Psoas muscle (tissue), 8 donors: ENCODE data around the gene GARIN6. TPM values are rescaled to one million over a fixed set of nuclear protein-coding genes. Genes with fewer than 3 reads are reported as not detected.

Source experiments
- ATAC-seq, 4 donors: fragments of 200-7000 bp; cut with Tn5 transposase; one replicate each; pipeline ENCODE4 v1.9.1; 2020; ENCODE audit warnings: moderate library complexity in 3 of 4, mild to moderate bottlenecking in 2 of 4
- DNase-seq, 2 donors: peaks; one replicate each; pipeline ENCODE4 v3.0.0-alpha.2; 2020
- H3K27ac ChIP-seq: fragments of 200-600 bp; one replicate; pipeline ENCODE4 v1.8.0; 2022
- H3K27me3 ChIP-seq, 3 donors: fragments of 200-600 bp in 1 of 3; one replicate each; pipeline versions ENCODE4 v1.6.1 to v1.8.0; 2013 to 2022; ENCODE audit warnings: low read length in 2 of 3, mild to moderate bottlenecking in 2 of 3, moderate library complexity in 1 of 3; ENCODE audit not compliant: insufficient read depth in 3 of 3
- H3K36me3 ChIP-seq, 2 donors: fragments of 200-600 bp in 1 of 2; one replicate each; pipeline versions ENCODE4 v1.6.1 to v1.8.0; 2013 to 2022; ENCODE audit warnings: low read depth in 1 of 2, mild to moderate bottlenecking in 1 of 2, moderate library complexity in 1 of 2; ENCODE audit not compliant: insufficient read depth in 1 of 2
- H3K4me1 ChIP-seq: fragments of 200-600 bp; one replicate; pipeline ENCODE4 v1.8.0; 2022
- H3K4me3 ChIP-seq: fragments of 200-600 bp; one replicate; pipeline ENCODE4 v1.8.0; 2022; ENCODE audit warnings: mild to moderate bottlenecking
- H3K9me3 ChIP-seq: fragments of 200-600 bp; one replicate; pipeline ENCODE4 v1.8.0; 2022
- WGBS, 3 donors: extraction: QIAGEN DNeasy Blood & Tissue Kit; methylation state at CpG; one replicate each; pipeline versions ENCODE4 v1.1.6 to v1.1.7; 2013; 5-methylcytosine and 5-hydroxymethylcytosine counted together
- intact Hi-C, 2 donors: fragments of 100-400 bp; cut with DNase I; formaldehyde crosslinking; loops; one replicate each; pipeline versions ENCODE4 v1.11.0 to v1.14.2; 2022
- long read RNA-seq, 2 donors: library from polyadenylated mRNA; unstranded; transcript quantifications; one replicate each; pipeline ENCODE4 v2.0.0, GENCODE V29; 2021
- polyA plus RNA-seq, 3 donors: library from polyadenylated mRNA; stranded (reverse); fragments of 200-250 nt; gene quantifications; one replicate each; pipeline ENCODE4 v1.2.3, GENCODE V29; 2013
- total RNA-seq, 4 donors: library from RNA; stranded (reverse); fragmentation: NEBNext Ultra II Directional in 2 of 4; extraction: Animal tissue kit (Norgen Biotek cat#: 25700) in 2 of 4; gene quantifications; one replicate each; pipeline versions ENCODE4 v1.2.1 to v1.2.4, GENCODE V29; 2021 to 2023
- TF ChIP-seq, protein P1 (sequence below): fragments of 200-600 bp; IDR thresholded peaks from one replicate; pipeline ENCODE4 v1.8.0; 2022; ENCODE audit warnings: antibody characterized with exemption
- donor health status: healthy with polysubstance abuse.
- donor health status: DM: no; HTN: no; CAD: no; lungs with moderate emphysema.
- donor health status: Bipolar disorder and iron deficiency.
- donor health status: healthy.
- donor health status: DM: yes; HTN: yes; CAD: no.
- donor health status: DM: no; HTN: no; CAD: no.
- donor health status: DM: no; HTN: no; CAD: no.
- donor health status: DM: yes; HTN: yes; CAD: no.

GARIN6 gene
- total RNA-seq (not detected), polyA plus RNA-seq (not detected)
- long read RNA-seq, donor 1 = 0 reads
- long read RNA-seq, donor 2 = 0 reads

DNA sequence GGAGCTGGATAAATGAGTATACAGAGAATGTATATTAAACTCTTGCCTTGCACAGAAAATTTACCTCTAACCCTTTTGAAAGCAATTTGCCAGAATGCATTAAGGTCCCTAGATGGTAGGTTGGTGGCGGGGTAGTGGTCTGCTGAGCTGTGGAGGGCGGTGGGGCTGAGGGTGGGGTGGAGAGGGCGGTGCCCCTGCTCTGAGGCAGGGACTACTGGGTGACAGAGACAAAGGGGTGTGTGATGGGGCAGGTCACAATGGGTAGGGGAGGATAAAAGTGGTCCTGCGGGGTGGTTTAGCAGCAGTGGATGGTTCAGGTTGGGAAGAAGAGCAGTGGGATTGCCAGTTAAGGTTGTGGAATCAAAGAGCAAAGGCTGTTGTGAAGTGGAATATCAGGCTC lies at the start of gene GARIN6:
Gene GARIN6 (plus strand): TSS at position 301 of the 400 bp plus-strand sequence. CDS start 422 bp downstream, outside the sequence.
- H3K27ac ChIP-seq = no peak within 1 kb of the TSS
- H3K36me3 ChIP-seq = no peaks in the 10 kb centered on the region
- DNase-seq (no peak), ATAC-seq (no peak)
- 86 to 98% (median 89%) methylated on average over 4 of the region's 4 CpGs for WGBS, 3 donors
- no peak within 1 kb of the TSS for H3K4me3 ChIP-seq
- H3K4me1 ChIP-seq = no peaks in the 10 kb centered on the region
- no peaks in the 10 kb centered on the region for H3K9me3 ChIP-seq
- TF ChIP-seq, protein P1, sequence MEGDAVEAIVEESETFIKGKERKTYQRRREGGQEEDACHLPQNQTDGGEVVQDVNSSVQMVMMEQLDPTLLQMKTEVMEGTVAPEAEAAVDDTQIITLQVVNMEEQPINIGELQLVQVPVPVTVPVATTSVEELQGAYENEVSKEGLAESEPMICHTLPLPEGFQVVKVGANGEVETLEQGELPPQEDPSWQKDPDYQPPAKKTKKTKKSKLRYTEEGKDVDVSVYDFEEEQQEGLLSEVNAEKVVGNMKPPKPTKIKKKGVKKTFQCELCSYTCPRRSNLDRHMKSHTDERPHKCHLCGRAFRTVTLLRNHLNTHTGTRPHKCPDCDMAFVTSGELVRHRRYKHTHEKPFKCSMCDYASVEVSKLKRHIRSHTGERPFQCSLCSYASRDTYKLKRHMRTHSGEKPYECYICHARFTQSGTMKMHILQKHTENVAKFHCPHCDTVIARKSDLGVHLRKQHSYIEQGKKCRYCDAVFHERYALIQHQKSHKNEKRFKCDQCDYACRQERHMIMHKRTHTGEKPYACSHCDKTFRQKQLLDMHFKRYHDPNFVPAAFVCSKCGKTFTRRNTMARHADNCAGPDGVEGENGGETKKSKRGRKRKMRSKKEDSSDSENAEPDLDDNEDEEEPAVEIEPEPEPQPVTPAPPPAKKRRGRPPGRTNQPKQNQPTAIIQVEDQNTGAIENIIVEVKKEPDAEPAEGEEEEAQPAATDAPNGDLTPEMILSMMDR = no peak
- intact Hi-C loops = no loop called here
- H3K27me3 ChIP-seq = no peaks in the 10 kb centered on the region

DNA sequence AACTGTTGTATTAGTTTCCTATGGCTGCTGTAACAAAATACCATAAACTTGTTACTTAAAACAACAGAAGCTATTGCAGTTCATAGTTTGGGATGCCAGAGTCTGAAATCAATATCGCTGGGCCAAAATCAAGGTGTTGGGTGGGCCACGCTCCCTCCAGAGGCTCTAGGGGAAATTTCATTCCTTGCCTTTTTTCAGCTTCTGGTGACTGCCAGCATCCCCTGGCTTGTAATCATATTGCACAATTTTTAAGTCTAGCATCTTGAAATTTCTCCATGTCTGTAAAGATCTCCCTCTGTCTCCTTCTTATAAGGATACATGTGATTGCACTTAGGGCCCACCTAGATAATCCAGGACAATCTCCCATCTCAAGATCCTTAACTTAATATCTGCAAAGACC lies 48.8 kb upstream of the GARIN6 start:
- no peaks in the 10 kb centered on the region for H3K27me3 ChIP-seq
- no peak for DNase-seq
- 78 to 92% (median 87%) methylated on average over 2 of the region's 2 CpGs for WGBS, 3 donors
- intact Hi-C loops = no loop called here
- no peaks in the 10 kb centered on the region for H3K4me1 ChIP-seq
- H3K9me3 ChIP-seq = no peaks in the 10 kb centered on the region
- no peaks in the 10 kb centered on the region for H3K36me3 ChIP-seq
- TF ChIP-seq, protein P1 = no peak
- ATAC-seq = no peak
- H3K27ac ChIP-seq = no peak overlapping the region
- no peak overlapping the region for H3K4me3 ChIP-seq

DNA sequence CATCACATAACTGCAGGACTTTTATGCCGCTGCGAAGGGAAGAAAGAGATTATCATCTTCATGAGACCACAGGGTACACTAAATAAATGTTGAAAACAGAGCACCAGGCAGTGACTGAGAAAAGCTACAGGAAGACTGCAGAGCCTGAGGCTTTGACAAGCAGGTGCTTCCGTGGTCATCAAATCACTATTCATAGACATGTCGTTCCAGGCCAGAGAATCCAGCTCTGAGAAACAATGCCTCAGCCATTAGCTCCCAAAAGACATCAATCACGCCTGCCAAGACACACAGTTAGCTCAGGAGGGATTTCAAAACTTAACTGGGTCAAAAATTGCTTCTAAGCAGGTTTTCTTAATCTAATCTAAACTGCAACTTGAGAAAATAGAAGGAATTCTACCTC lies 47.2 kb upstream of the GARIN6 start:
- 39 to 46% (median 43%) methylated on average over 5 of the region's 5 CpGs for WGBS, 3 donors
- Histone ChIP-seq H3K4me3 (no peak overlapping the region), H3K9me3 (no peaks in the 10 kb centered on the region), H3K36me3 (no peaks in the 10 kb centered on the region), H3K4me1 (no peaks in the 10 kb centered on the region), H3K27ac (no peak overlapping the region), H3K27me3 (no peaks in the 10 kb centered on the region)
- intact Hi-C loops = no loop called here
- no peak for DNase-seq
- no peak for ATAC-seq
- TF ChIP-seq, protein P1 = no peak

DNA sequence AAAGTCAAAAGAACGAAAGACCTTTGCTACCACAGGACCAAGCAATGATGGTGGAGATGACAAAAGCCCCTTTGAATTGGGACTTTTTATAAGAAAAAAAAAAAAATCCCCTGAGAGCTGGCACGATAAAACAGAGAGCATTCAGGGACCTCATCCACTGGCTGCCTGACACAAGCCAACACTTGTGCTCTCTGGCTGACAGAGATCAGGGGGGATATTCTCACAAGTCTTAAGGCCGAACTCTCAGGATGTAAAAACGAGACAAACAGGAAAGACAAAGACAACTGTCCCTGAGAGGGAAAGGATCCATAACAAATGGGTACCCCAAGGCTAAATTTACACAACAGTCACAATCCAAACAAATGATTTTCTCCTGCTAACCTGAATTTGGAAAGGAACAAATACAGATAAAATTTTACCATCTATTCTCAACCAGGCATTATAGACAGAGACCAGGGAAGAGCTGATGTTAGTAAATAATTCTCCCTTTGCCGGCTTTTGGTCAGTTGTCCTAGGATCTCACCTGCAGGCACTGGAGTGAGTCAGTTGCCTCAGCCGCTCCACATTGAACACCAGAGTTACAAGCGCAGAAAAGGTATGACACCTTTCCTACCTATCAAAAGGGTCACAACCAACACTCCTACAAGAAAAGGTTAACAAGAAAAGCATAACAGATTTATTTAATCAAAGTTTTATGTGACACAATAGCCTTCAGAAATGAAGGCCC lies 37.9 kb upstream of the GARIN6 start:
- Histone ChIP-seq H3K9me3 (no peaks in the 10 kb centered on the region), H3K27ac (no peak overlapping the region), H3K27me3 (no peaks in the 10 kb centered on the region), H3K36me3 (no peaks in the 10 kb centered on the region), H3K4me1 (no peaks in the 10 kb centered on the region), H3K4me3 (no peak overlapping the region)
- no peak for DNase-seq
- no peak for ATAC-seq
- intact Hi-C loops = no loop called here
- WGBS, 3 donors = 56 to 58% (median 56%) methylated on average over 7 of the region's 7 CpGs
- TF ChIP-seq, protein P1 = no peak

DNA sequence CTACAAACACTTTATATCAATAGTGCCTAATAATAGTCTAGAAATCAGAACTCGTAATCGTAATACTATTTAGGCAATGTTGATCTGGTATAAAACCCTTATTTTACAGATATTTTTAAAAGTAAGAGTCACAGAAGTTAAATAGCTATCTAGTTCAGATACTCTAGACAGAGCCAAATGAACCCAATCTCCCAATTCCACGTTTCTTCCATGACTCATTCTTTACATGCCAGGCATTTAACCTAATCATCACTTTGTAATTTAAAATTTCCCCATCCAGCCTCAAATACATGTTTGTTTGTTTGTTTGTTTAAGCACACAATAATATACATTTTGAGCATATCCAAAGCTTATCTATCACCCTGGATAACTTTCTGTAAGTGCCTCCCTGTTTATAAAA lies 36.4 kb upstream of the GARIN6 start:
- WGBS, 3 donors = 63 to 68% (median 65%) methylated on average over 3 of the region's 3 CpGs
- intact Hi-C loops = no loop called here
- Histone ChIP-seq H3K4me1 (no peaks in the 10 kb centered on the region), H3K27ac (no peak overlapping the region), H3K9me3 (no peaks in the 10 kb centered on the region), H3K27me3 (no peaks in the 10 kb centered on the region), H3K4me3 (no peak overlapping the region), H3K36me3 (no peaks in the 10 kb centered on the region)
- DNase-seq (no peak), ATAC-seq (no peak)
- TF ChIP-seq, protein P1 = no peak
